Activated T-cell treated with anti-CD3 and anti-CD28 coated beads for 48 hours (primary cell): Measurements from ENCODE around the gene TCEA3.

Experiments
- DNase-seq: peaks from one replicate; pipeline ENCODE4 v3.0.0-alpha.2; 2020; ENCODE audit warnings: low read depth

Gene TCEA3

DNA sequence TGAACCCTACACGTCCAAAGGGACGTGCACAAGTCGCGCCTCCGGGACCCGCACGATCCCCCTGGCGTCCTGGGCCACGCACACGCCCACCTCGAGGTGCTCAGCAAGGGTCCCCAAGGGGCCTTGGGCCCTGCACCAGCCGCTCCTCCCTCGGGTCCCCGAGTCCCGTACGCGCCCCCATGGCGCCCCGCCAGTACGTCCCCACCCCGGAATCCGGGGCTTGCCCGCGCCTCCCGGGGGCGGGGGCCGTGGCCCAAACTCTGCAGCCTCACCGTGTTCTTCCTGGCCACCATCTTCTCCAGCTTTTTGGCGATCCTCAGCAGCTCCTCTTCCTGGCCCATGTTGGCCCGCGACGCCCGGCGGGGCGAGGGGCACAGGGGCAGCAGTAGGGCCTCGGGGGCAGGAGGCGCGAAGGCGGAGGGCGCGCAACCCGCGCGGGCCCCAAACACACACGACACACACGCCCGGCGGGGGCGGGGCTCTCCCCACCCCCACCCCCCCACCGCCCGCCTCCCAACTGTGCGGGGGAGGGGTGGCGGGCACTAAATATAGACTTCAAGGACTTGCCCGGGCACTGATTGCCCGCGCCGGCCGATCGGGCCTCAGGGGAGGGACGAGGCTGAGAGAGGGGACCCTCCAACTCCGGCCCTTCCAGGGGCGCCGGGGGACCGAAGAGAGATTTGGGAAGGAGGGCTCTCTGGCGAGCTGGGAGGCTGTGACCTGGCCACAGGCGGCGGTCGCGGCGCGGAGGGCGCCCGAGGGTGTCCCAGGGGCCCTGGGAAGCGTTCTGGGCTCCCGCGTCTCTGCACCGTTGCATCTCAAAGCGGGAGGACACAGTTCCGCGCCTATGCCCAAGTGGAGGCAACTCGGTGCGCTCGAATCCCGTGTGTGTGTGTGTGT is at the start of gene TCEA3:
TSS of gene TCEA3 (minus strand) at position 456 of the 900 bp plus-strand sequence. CDS start at position 341, 115 bp downstream.
- DNase-seq = no peak

GRCh38 chr1:23473037-23473800 is 48.7 kb upstream of the TCEA3 start:
- no peak for DNase-seq

DNA sequence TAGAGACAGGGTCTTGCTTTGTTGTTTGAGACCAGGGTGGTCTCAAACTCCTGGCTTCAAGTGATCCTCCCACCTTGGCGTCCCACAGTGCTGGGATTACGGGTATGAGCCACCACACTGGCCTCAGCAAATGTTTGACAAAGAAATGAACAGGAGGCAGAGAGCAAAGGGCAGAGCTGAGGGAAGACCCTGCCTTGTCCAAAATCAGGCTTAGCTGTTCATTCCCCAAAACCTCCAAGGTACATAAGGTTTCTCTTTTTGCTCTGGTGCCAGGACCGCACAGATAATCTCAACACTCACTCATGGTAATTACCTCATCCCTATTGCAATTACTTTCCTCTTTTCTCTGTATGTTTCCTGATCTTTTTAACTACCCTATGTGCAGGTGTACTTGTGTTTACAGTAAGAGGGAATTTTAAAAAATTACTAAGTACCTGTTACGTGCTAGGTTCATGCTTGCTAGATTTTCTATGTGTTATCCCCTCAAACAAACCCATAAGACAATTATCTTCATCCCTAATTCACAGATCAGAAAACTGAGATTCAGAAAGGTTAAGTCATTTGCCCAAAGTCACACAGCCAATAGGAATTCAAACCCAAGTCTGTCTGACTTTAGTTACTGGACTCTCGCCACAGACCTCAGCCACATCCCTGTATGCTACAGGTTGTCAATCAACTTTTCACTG is 47.9 kb upstream of the TCEA3 start:
- DNase-seq = no peak

GRCh38 chr1:23471473-23472075 is 47.0 kb upstream of the TCEA3 start:
- no peak for DNase-seq

- DNase-seq = no peak
Measured at GRCh38 chr1:23470282-23471070, 45.9 kb upstream of the TCEA3 start.

DNA sequence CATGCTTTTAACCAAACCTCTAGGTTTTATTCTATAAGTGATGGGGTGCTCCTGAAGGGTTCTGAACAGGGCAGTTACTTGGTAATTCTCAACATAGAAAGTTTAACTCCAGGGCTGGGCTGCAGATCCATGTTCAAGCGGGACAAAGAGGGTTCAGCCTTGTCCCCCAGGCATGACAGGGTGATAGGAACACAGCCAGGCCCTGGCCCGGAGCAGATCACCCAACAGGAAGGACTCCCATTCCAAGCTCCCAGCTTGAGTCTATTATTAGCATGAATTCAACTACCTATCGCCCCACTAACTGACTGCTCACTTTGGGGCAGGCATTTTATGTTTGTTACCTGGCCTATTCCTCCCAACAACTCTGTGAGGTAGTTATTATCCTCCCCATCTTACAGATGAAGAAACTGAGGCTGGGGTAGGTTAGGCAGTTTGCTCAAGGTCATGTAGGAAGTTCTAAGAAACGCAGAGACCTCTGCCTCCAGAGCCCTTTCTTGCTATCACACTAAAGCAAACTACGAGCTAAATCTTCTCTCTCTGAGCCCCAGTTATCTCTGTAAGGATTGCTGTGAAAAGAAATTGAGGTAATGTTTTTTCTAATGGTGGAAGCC is 44.9 kb upstream of the TCEA3 start:
- no peak for DNase-seq

GRCh38 chr1:23466423-23466989 is 42.0 kb upstream of the TCEA3 start:
- no peak for DNase-seq

GRCh38 chr1:23463286-23463685 is 38.7 kb upstream of the TCEA3 start:
- no peak for DNase-seq

GRCh38 chr1:23462766-23463165 is 38.2 kb upstream of the TCEA3 start:
- DNase-seq = no peak

DNA sequence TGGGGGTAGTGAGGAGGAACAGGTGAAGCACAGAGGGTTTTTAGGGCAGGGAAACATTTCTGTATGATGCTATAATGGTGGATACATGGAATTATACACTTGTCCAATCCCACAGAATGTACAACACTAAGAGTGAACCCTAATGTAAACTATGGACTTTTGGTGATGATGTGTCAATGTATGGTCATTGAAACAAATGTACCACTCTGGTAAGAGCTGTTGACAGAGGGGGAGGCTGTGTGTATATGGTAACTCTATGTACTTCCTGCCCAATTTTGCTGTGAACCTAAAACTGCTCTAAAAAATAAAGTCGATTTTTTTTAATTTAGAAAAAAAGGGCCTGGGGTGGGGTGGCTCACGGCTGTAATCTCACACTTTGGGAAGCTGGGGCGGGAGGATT is 36.5 kb upstream of the TCEA3 start:
- DNase-seq = no peak

DNA sequence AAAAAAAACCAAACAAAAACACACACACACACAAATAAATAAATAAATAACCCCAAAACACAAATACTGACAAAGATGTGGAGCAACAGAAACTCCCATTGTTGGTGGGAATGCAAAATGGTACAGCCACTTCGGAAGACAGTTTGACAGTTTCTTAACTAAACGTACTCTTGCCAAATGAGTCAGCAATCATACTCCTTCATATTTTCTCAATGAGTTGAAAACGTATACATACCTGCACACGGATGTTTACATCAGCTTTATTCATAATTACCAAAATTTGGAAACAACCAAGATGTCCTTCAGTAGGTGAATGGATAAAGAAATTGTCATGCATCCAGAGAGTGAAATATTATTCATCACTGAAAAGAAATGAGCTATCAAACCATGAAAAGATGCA is 36.0 kb upstream of the TCEA3 start:
- DNase-seq = no peak

- no peak for DNase-seq
Measured at GRCh38 chr1:23459338-23459757, 34.8 kb upstream of the TCEA3 start.

DNA sequence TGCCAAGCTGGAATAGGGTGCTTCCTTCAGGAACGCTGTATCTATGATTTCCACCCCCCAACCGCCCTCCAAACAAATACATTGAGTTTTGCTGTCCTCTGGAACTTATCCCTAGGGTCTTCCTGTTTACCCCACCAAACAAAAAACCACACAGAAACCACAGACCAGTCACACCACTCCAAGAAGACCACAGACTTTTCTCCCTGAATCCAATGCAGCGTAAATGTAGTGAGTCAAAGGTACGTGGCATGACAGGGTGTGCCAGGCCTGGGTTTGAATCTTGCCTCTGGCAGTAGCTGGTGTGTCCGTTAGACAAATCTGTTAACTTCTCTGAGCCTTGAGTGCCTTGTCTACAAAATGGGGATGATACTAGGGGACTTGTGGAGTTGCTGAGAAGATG is 31.7 kb upstream of the TCEA3 start:
- DNase-seq = no peak

DNA sequence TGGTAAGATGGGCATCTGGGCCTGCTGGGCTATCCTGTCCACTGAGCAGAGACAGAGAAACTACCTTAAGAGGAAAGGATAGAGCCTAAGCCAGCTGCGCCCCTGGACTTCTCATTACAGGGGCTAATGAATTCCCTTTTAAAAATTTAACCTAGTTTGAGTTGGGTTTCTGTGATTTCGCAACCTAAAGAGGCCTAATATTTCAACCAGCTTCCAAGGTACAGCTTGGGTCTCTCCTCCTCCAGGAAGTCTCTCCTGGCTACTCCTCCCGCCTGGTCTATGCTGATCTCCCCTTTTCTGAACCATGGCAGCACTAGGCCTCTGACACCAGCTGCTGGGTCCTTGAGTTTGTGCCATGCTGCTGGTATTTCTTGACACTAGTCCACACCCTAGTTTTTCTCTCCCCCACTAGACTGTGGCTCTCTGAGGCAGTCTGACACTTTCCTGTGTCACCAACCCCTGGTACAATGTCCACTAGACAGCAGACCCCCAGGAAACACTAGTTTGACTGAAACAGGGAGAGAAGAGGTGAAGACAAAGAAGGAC is 29.0 kb upstream of the TCEA3 start:
- no peak for DNase-seq

GRCh38 chr1:23452011-23452411 is 27.5 kb upstream of the TCEA3 start:
- DNase-seq = peak; percentile 11

GRCh38 chr1:23451441-23451840 is 26.9 kb upstream of the TCEA3 start:
- no peak for DNase-seq

DNA sequence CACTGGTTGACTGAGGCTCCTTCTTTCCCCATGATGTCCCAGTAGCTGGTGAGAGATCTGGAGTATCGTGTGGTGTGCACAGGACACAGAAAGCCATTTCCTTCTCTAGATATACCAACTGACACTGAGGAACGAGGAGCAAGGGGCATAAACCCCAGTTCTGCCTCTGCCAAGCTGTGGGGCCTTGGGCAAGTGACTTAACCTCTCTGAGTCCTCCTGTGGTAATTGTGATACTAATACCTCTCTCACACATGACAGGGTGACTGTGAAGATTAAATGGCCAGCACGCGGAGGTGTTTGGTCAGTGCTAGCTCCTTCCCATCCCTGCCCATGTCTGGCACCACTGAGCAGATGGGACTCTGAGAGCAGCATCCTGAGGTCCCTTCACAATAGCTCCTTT is 26.3 kb upstream of the TCEA3 start:
- DNase-seq = no peak

- no peak for DNase-seq
Measured at GRCh38 chr1:23449958-23450357, 25.4 kb upstream of the TCEA3 start.

GRCh38 chr1:23449306-23449705 is 24.8 kb upstream of the TCEA3 start:
- DNase-seq = no peak

DNA sequence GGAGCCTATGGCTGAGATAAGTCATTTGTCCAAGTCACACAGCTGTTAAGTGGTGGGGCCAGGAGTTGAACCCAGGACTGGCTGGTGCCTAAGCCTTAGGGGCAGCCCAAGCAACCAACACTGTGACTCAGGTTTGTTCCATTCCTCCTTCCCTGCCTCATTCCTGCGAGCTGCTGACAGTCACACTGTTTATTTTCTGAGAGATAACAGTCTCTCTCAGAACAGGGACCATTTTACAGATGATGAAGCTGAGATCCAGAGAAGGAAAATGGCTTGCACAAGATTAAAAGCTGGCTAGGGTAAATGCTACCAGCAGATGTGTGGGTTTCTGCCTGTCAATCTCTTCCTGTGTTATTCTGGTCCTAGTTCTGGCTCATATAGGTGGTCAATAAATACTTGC is 24.3 kb upstream of the TCEA3 start:
- DNase-seq = no peak
